Lung (tissue), 12 donors: Measurements from ENCODE around the gene PRSS8. TPM values are rescaled to one million over a fixed set of nuclear protein-coding genes. Genes with fewer than 3 reads are reported as not detected.

ENCODE experiments used
- ATAC-seq: fragments of 200-7000 bp; cut with Tn5 transposase; one replicate; pipeline ENCODE4 v1.9.1; 2020; ENCODE audit warnings: moderate number of reproducible peaks; ENCODE audit not compliant: insufficient read depth, low FRiP score
- DNase-seq, 3 donors: peaks; one replicate each; pipeline ENCODE4 v3.0.0-alpha.2; 2013 to 2017
- H3K27ac ChIP-seq, 2 donors: one replicate each; pipeline ENCODE4 v1.5.1; 2013; ENCODE audit warnings: mild to moderate bottlenecking in 2 of 2, moderate library complexity in 2 of 2, control low read depth in 1 of 2, inconsistent platforms in 1 of 2, low read depth in 1 of 2, low read length in 1 of 2
- H3K27me3 ChIP-seq, 3 donors: one replicate each; pipeline ENCODE4 v1.5.1; 2013; ENCODE audit warnings: low read length in 2 of 3; ENCODE audit not compliant: control insufficient read depth in 3 of 3, insufficient read depth in 3 of 3
- H3K36me3 ChIP-seq, 4 donors: one replicate each; pipeline ENCODE4 v1.5.1; 2013; ENCODE audit warnings: low read length in 4 of 4, mild to moderate bottlenecking in 1 of 4, moderate library complexity in 1 of 4; ENCODE audit not compliant: control insufficient read depth in 4 of 4, insufficient read depth in 4 of 4
- H3K4me1 ChIP-seq, 5 donors: one replicate each; pipeline ENCODE4 v1.5.1; 2013; ENCODE audit warnings: low read length in 5 of 5, mild to moderate bottlenecking in 2 of 5, moderate library complexity in 1 of 5; ENCODE audit not compliant: control insufficient read depth in 5 of 5, insufficient read depth in 5 of 5
- H3K4me3 ChIP-seq: one replicate; pipeline ENCODE4 v1.5.1; 2013; ENCODE audit warnings: mild to moderate bottlenecking, control low read depth, moderate library complexity
- H3K9ac ChIP-seq, 2 donors: one replicate each; pipeline ENCODE4 v1.5.1; 2013; ENCODE audit warnings: low read length in 2 of 2, control low read depth in 1 of 2; ENCODE audit not compliant: insufficient read depth in 1 of 2
- H3K9me3 ChIP-seq, 4 donors: one replicate each; pipeline ENCODE4 v1.5.1; 2013; ENCODE audit warnings: low read length in 3 of 4, mild to moderate bottlenecking in 1 of 4, moderate library complexity in 1 of 4; ENCODE audit not compliant: control insufficient read depth in 4 of 4, insufficient read depth in 3 of 4
- CTCF ChIP-seq: IDR thresholded peaks from 2 replicates; pipeline ENCODE4 v1.5.1; 2012; ENCODE audit warnings: mild to moderate bottlenecking; ENCODE audit errors: control extremely low read depth, extremely low read depth
- WGBS, 2 donors: extraction: QIAGEN DNeasy Blood & Tissue Kit; methylation state at CpG; one replicate each; pipeline ENCODE4 v1.1.7; 2013; 5-methylcytosine and 5-hydroxymethylcytosine counted together
- polyA plus RNA-seq, 2 donors: library from polyadenylated mRNA; stranded (reverse); fragments of 200-250 nt; gene quantifications; one replicate each; pipeline ENCODE4 v1.2.1, GENCODE V29; 2013
- total RNA-seq, 2 donors: library from RNA; depleted of rRNA in 1 of 2; stranded (reverse); fragments of >200 nt in 1 of 2; gene quantifications; one replicate each; pipeline ENCODE4 v1.2.1, GENCODE V29; 2014 to 2021
- donor health status: control.
- donor health status: control.
- donor health status: Bipolar disorder and iron deficiency.
- donor health status: healthy.
- donor health status: DM: yes; HTN: yes; CAD: no.

The PRSS8 gene
- total and polyA plus RNA-seq, 4 donors: 83.2 to 127 (median 89.8) TPM

- Histone ChIP-seq H3K9ac (peak within 1 kb of the TSS; percentile 47 to 69), H3K4me3 (peak within 1 kb of the TSS; percentile 97), H3K36me3 (peaks cover 0 to 28% (median 7%) of the 10 kb centered on the region in 4 donors), H3K4me1 (peaks cover 0 to 15% (median 0%) of the 10 kb centered on the region in 5 donors), H3K27me3 (no peaks in the 10 kb centered on the region), H3K27ac (peak within 1 kb of the TSS; percentile 83 to 95), H3K9me3 (no peaks in the 10 kb centered on the region)
- WGBS, 2 donors: 3 to 4% methylated on average over 65 to 68 of the region's 68 CpGs
- no peak for TF ChIP-seq CTCF
- ATAC-seq: peak; percentile 86
- peak; percentile 76 to 86 (median 83) for DNase-seq
These were observed 27.3 kb downstream of the PRSS8 start, which contains the start of gene BCKDK for GRCh38 chr16:31108035-31108793. Gene BCKDK, plus strand, starts transcription at chr16:31108386. Its CDS starts 838 bp downstream, at chr16:31109224.

- TF ChIP-seq CTCF: no peak
- ATAC-seq (no peak), DNase-seq (no peak)
- no peak overlapping the region for H3K27ac ChIP-seq
- no peak overlapping the region for H3K4me3 ChIP-seq
- H3K9me3 ChIP-seq: no peaks in the 10 kb centered on the region
- WGBS, 2 donors: 95 to 97% methylated on average over 6 of the region's 6 CpGs
- H3K27me3 ChIP-seq: no peaks in the 10 kb centered on the region
- no peak overlapping the region for H3K9ac ChIP-seq
- peaks cover 0 to 15% (median 0%) of the 10 kb centered on the region in 5 donors for H3K4me1 ChIP-seq
- peaks cover 0 to 24% (median 7%) of the 10 kb centered on the region in 4 donors for H3K36me3 ChIP-seq
These were observed 28.1 kb downstream of the PRSS8 start for GRCh38 chr16:31107465-31107867.

- H3K36me3 ChIP-seq: peaks cover 0 to 18% (median 5%) of the 10 kb centered on the region in 4 donors
- H3K4me1 ChIP-seq: peaks cover 0 to 15% (median 0%) of the 10 kb centered on the region in 5 donors
- DNase-seq (no peak), ATAC-seq (no peak)
- no peak overlapping the region for H3K4me3 ChIP-seq
- H3K27ac ChIP-seq: no peak overlapping the region
- no peak overlapping the region for H3K9ac ChIP-seq
- TF ChIP-seq CTCF: no peak
- WGBS, 2 donors: 93 to 94% methylated on average over 28 of the region's 28 CpGs
- H3K27me3 ChIP-seq: no peaks in the 10 kb centered on the region
- no peaks in the 10 kb centered on the region for H3K9me3 ChIP-seq
These were observed 28.7 kb downstream of the PRSS8 start for GRCh38 chr16:31106509-31107464.
